ENCODE measurements around the gene SCO2.

SCO2 gene

DNA sequence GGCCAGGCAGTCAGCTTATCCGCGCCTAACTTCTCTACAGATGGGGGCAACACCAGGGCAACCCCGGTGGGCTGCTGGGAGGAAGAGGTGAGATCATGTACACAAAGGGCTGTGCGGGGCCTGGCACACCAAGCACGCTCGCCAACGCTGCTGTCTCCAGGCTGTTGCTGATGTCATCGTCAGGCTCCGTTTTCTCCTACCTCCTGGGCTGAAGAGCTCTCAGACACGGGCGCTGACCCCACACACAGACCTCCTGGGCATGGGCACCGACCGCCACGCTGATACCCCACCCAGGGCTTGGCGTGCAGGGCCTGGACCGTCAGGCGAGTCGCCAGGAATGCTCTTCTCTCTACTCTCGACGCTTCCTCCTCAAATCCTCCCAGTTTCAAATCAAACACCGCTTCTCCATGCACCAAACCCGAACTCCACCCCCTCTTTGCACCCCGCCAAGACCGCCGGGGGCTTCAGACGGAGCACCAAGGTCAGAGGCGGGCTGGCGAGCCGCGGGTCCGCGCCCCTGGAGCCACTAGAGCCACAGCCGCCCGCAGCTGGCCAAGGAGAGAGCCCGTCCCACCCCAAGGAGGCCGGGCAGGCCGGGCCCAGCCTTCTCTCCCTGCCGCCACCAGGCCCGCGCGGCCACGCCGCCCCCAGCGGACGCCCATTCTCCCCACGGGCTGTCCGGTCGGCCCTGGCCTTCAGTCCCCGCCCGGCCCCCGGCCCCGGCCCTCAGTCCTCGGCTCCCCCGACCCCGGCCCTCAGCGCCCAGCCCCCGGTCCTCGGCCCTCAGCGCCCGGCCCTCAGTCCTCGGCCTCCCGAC lies 51.3 kb downstream of the SCO2 start:
- no peak for DNase-seq
